H9 (cell line): Measurements from ENCODE around the gene TFB1M. TPM values are rescaled to one million over a fixed set of nuclear protein-coding genes. Genes with fewer than 3 reads are reported as not detected.

ENCODE experiments used
- DNase-seq: peaks from one replicate; pipeline ENCODE4 v3.0.0-alpha.2; 2017
- H2AFZ ChIP-seq: one replicate; pipeline ENCODE4 v1.6.1; 2013; ENCODE audit warnings: mild to moderate bottlenecking, low read length, control low read depth, moderate library complexity
- H2AK5ac ChIP-seq: 2 replicates; pipeline ENCODE4 v1.6.1; 2013; ENCODE audit warnings: low read length, control low read depth, mixed read lengths; ENCODE audit not compliant: insufficient read length
- H2BK120ac ChIP-seq: one replicate; pipeline ENCODE4 v1.6.1; 2013; ENCODE audit warnings: low read depth, mild to moderate bottlenecking, low read length, control low read depth, inconsistent platforms; ENCODE audit not compliant: poor library complexity, severe bottlenecking
- H2BK12ac ChIP-seq: 2 replicates; pipeline ENCODE4 v1.6.1; 2013; ENCODE audit warnings: low read length, control low read depth, mixed read lengths, low read depth; ENCODE audit not compliant: insufficient read length
- H2BK15ac ChIP-seq: 2 replicates; pipeline ENCODE4 v1.6.1; 2013; ENCODE audit warnings: low read depth, low read length, control low read depth
- H2BK20ac ChIP-seq: one replicate; pipeline ENCODE4 v1.6.1; 2013; ENCODE audit warnings: low read depth, mild to moderate bottlenecking, low read length, control low read depth, inconsistent platforms; ENCODE audit not compliant: poor library complexity, severe bottlenecking
- H2BK5ac ChIP-seq: 2 replicates; pipeline ENCODE4 v1.6.1; 2013; ENCODE audit warnings: low read length, control low read depth, mixed read lengths; ENCODE audit not compliant: insufficient read length
- H3K14ac ChIP-seq: 2 replicates; pipeline ENCODE4 v1.6.1; 2013; ENCODE audit warnings: low read length, control low read depth; ENCODE audit not compliant: insufficient read depth
- H3K18ac ChIP-seq: 2 replicates; pipeline ENCODE4 v1.6.1; 2013; ENCODE audit warnings: low read depth, mild to moderate bottlenecking, mixed read lengths, low read length, control low read depth; ENCODE audit not compliant: insufficient read length
- H3K23ac ChIP-seq: 2 replicates; pipeline ENCODE4 v1.6.1; 2013; ENCODE audit warnings: low read length, control low read depth, mixed read lengths, low read depth; ENCODE audit not compliant: insufficient read length
- H3K23me2 ChIP-seq: 2 replicates; pipeline ENCODE4 v1.6.1; 2013; ENCODE audit warnings: low read depth, mild to moderate bottlenecking, mixed read lengths, low read length, control low read depth; ENCODE audit not compliant: insufficient read length, poor library complexity, severe bottlenecking
- H3K27ac ChIP-seq: 2 replicates; pipeline ENCODE4 v1.5.1; 2013; ENCODE audit warnings: low read length, control low read depth, mixed read lengths, low read depth; ENCODE audit not compliant: insufficient read length
- H3K27me3 ChIP-seq: 2 replicates; pipeline ENCODE4 v1.6.1; 2013; ENCODE audit warnings: low read length, control low read depth, inconsistent platforms; ENCODE audit not compliant: insufficient read depth
- H3K4ac ChIP-seq: 2 replicates; pipeline ENCODE4 v1.6.1; 2013; ENCODE audit warnings: low read depth, mild to moderate bottlenecking, control low read depth, inconsistent platforms, low read length, moderate library complexity
- H3K4me1 ChIP-seq: 2 replicates; pipeline ENCODE4 v1.6.1; 2013; ENCODE audit warnings: low read length, control low read depth, inconsistent platforms; ENCODE audit not compliant: insufficient read depth
- H3K4me2 ChIP-seq: 2 replicates; pipeline ENCODE4 v1.6.1; 2013; ENCODE audit warnings: low read length, control low read depth, mixed read lengths; ENCODE audit not compliant: insufficient read length, insufficient read depth
- H3K56ac ChIP-seq: 2 replicates; pipeline ENCODE4 v1.6.1; 2013; ENCODE audit warnings: low read depth, mild to moderate bottlenecking, mixed read lengths, low read length, control low read depth; ENCODE audit not compliant: insufficient read length
- H3K79me1 ChIP-seq: 2 replicates; pipeline ENCODE4 v1.6.1; 2013; ENCODE audit warnings: low read depth, mild to moderate bottlenecking, moderate library complexity, low read length, control low read depth, inconsistent platforms; ENCODE audit not compliant: insufficient read depth, poor library complexity, severe bottlenecking
- H3K79me2 ChIP-seq: 2 replicates; pipeline ENCODE4 v1.6.1; 2013; ENCODE audit warnings: low read length, control low read depth, inconsistent platforms; ENCODE audit not compliant: insufficient read depth
- H3K9ac ChIP-seq: 2 replicates; pipeline ENCODE4 v1.6.1; 2013; ENCODE audit warnings: low read length, control low read depth, mixed read lengths; ENCODE audit not compliant: insufficient read length; ENCODE audit errors: extremely low read depth
- H3K9me3 ChIP-seq: one replicate; pipeline ENCODE4 v1.6.1; 2013; ENCODE audit warnings: low read depth, low read length, inconsistent platforms; ENCODE audit not compliant: control insufficient read depth
- H3T11ph ChIP-seq: one replicate; pipeline ENCODE4 v1.6.1; 2013; ENCODE audit warnings: mild to moderate bottlenecking, low read length, control low read depth, inconsistent platforms
- H4K20me1 ChIP-seq: one replicate; pipeline ENCODE4 v1.6.1; 2013; ENCODE audit not compliant: control insufficient read depth, insufficient read length, insufficient read depth
- H4K5ac ChIP-seq: 2 replicates; pipeline ENCODE4 v1.6.1; 2013; ENCODE audit warnings: low read depth, mild to moderate bottlenecking, mixed read lengths, low read length, control low read depth; ENCODE audit not compliant: insufficient read length
- H4K8ac ChIP-seq: replicated peaks from 2 replicates; pipeline ENCODE4 v1.6.1; 2013; ENCODE audit warnings: low read length, control low read depth, mixed read lengths, low read depth; ENCODE audit not compliant: insufficient read length
- H4K91ac ChIP-seq: 2 replicates; pipeline ENCODE4 v1.6.1; 2013; ENCODE audit warnings: low read depth, mild to moderate bottlenecking, moderate library complexity, mixed read lengths, low read length, control low read depth; ENCODE audit not compliant: insufficient read length
- H3K27ac Mint-ChIP-seq, 3 experiments: 2 replicates in 2 of 3; 3 replicates in 1 of 3; pipeline ENCODE4 v1.8.0; 2020 to 2021; ENCODE audit warnings: mixed read lengths in 3 of 3, mild to moderate bottlenecking in 1 of 3, moderate library complexity in 1 of 3
- H3K27me3 Mint-ChIP-seq: 2 replicates; pipeline ENCODE4 v1.8.0; 2021; ENCODE audit warnings: low read depth, mild to moderate bottlenecking, moderate library complexity, mixed read lengths
- H3K36me3 Mint-ChIP-seq, 3 experiments: 2 replicates in 2 of 3; 3 replicates in 1 of 3; pipeline ENCODE4 v1.8.0; 2020 to 2021; ENCODE audit warnings: low read depth in 3 of 3, mixed read lengths in 3 of 3; ENCODE audit not compliant: insufficient read depth in 1 of 3
- H3K4me1 Mint-ChIP-seq, 2 experiments: 2 replicates each; pipeline ENCODE4 v1.8.0; 2020; ENCODE audit warnings: mixed read lengths in 2 of 2
- H3K4me3 Mint-ChIP-seq, 2 experiments: 2 replicates in 1 of 2; 3 replicates in 1 of 2; pipeline ENCODE4 v1.8.0; 2020 to 2021; ENCODE audit warnings: mild to moderate bottlenecking in 2 of 2, mixed read lengths in 2 of 2, moderate library complexity in 1 of 2
- H3K9me3 Mint-ChIP-seq, 2 experiments: 2 replicates in 1 of 2; 3 replicates in 1 of 2; pipeline ENCODE4 v1.8.0; 2020; ENCODE audit warnings: mild to moderate bottlenecking in 2 of 2, mixed read lengths in 2 of 2, moderate library complexity in 1 of 2
- CTCF ChIP-seq: fragments of 200-600 bp; sonication (generic); conservative IDR thresholded peaks from 3 replicates; pipeline ENCODE4 v1.8.0; 2021; ENCODE audit warnings: antibody characterized with exemption, mild to moderate bottlenecking
- WGBS: extraction: QIAGEN DNeasy Blood & Tissue Kit; methylation state at CpG from one replicate; pipeline ENCODE4 v1.1.7; 2013; ENCODE audit warnings: missing lambda C conversion rate, low lambda C conversion rate, mixed read lengths; ENCODE audit not compliant: insufficient read length; ENCODE audit errors: extremely low coverage; 5-methylcytosine and 5-hydroxymethylcytosine counted together
- total RNA-seq: library from RNA; stranded (reverse); gene quantifications from 2 replicates; pipeline ENCODE4 v1.2.1, GENCODE V29; 2021

The TFB1M gene
- total RNA-seq, 1 experiment from 2014 or later, result 28.6 TPM

GRCh38 chr6:155324172-155324571 is 9.9 kb upstream of the TFB1M start:
- Histone ChIP-seq H3K27ac (no peak overlapping the region), H3K4ac (no peak overlapping the region), H2BK120ac (no peak overlapping the region), H2BK20ac (no peak overlapping the region), H4K5ac (no peak overlapping the region), H3K79me1 (no peaks in the 10 kb centered on the region), H3K4me2 (no peak overlapping the region), H3K9ac (no peak overlapping the region), H3K9me3 (no peaks in the 10 kb centered on the region), H4K20me1 (no peaks in the 10 kb centered on the region), H3K79me2 (no peaks in the 10 kb centered on the region), H2BK12ac (no peak overlapping the region), H3K4me1 (peaks cover 2% of the 10 kb centered on the region; the same call in 1 of the 2 replicates), H3K18ac (no peak overlapping the region), H3K23me2 (peaks cover 4% of the 10 kb centered on the region), H4K91ac (no peak overlapping the region), H4K8ac (no peak overlapping the region), H2AFZ (no peak overlapping the region), H2BK5ac (no peak overlapping the region), H2AK5ac (no peak overlapping the region), H3K27me3 (no peaks in the 10 kb centered on the region), H3K56ac (no peak overlapping the region), H3K14ac (no peak overlapping the region), H3K23ac (no peak overlapping the region), H2BK15ac (no peak overlapping the region), H3T11ph (no peak overlapping the region)
- H3K9me3 Mint-ChIP-seq, result no peaks in the 10 kb centered on the region
- no peak overlapping the region for H3K4me3 Mint-ChIP-seq
- H3K27ac Mint-ChIP-seq, result no peak overlapping the region
- H3K36me3 Mint-ChIP-seq, result no peaks in the 10 kb centered on the region
- peaks cover 20 to 25% of the 10 kb centered on the region in 2 experiments for H3K4me1 Mint-ChIP-seq
- WGBS, result no CpG with 5 or more reads among the region's 2 CpGs
- no peak for DNase-seq
- H3K27me3 Mint-ChIP-seq, result no peaks in the 10 kb centered on the region
- no peak for TF ChIP-seq CTCF
